Ishikawa (cell line): ENCODE data around the gene ASPSCR1.
A peak's percentile ranks its signal among the peaks of the same experiment; 100 is the strongest.

Experiments
- CEBPB ChIP-seq: IDR thresholded peaks from 2 replicates; pipeline ENCODE4 v1.6.1; 2012
- CREB1 ChIP-seq: IDR thresholded peaks from 2 replicates; pipeline ENCODE4 v1.6.1; 2012; ENCODE audit warnings: low read depth
- EGR1 ChIP-seq: IDR thresholded peaks from 2 replicates; pipeline ENCODE4 v1.6.1; 2012
- EP300 ChIP-seq: IDR thresholded peaks from 2 replicates; pipeline ENCODE4 v1.6.1; 2012; ENCODE audit warnings: borderline replicate concordance
- FOXM1 ChIP-seq: IDR thresholded peaks from 2 replicates; pipeline ENCODE4 v1.6.1; 2012; ENCODE audit warnings: low read depth, borderline replicate concordance
- MAX ChIP-seq: IDR thresholded peaks from 2 replicates; pipeline ENCODE4 v1.6.1; 2012
- NFIC ChIP-seq: IDR thresholded peaks from 2 replicates; pipeline ENCODE4 v1.6.1; 2012
- RAD21 ChIP-seq: IDR thresholded peaks from 2 replicates; pipeline ENCODE4 v1.6.1; 2012; ENCODE audit warnings: low read depth
- REST ChIP-seq: IDR thresholded peaks from 2 replicates; pipeline ENCODE4 v1.6.1; 2012; ENCODE audit warnings: low read depth, mild to moderate bottlenecking
- TAF1 ChIP-seq: IDR thresholded peaks from 2 replicates; pipeline ENCODE4 v1.6.1; 2012; ENCODE audit warnings: low read depth, mild to moderate bottlenecking
- TCF12 ChIP-seq: IDR thresholded peaks from 2 replicates; pipeline ENCODE4 v1.6.1; 2012; ENCODE audit warnings: low read depth
- TEAD4 ChIP-seq: IDR thresholded peaks from 2 replicates; pipeline ENCODE4 v1.6.1; 2012
- USF1 ChIP-seq: IDR thresholded peaks from 2 replicates; pipeline ENCODE4 v1.6.1; 2012
- YY1 ChIP-seq: IDR thresholded peaks from 2 replicates; pipeline ENCODE4 v1.6.1; 2012; ENCODE audit warnings: low read depth
- ZBTB7A ChIP-seq: IDR thresholded peaks from 2 replicates; pipeline ENCODE4 v1.6.1; 2012; ENCODE audit warnings: low read depth

Gene ASPSCR1

GRCh38 chr17:82003411-82004381 lies 26.3 kb downstream of the ASPSCR1 start:
- peak; percentile 79 for TF ChIP-seq NFIC
- TF ChIP-seq CREB1 = no peak
- no peak for TF ChIP-seq ZBTB7A
- TF ChIP-seq CEBPB = no peak
- TF ChIP-seq USF1 = peak; percentile 77
- TF ChIP-seq REST = 0 out of 2 replicates have a peak, but pooled peaks have one; percentile 35
- TF ChIP-seq RAD21 = no peak
- no peak; the same call in 1 of the 2 replicates for TF ChIP-seq TEAD4
- TF ChIP-seq EGR1 = peak; percentile 92
- 0 out of 2 replicates have a peak, but pooled peaks have one; percentile 30 for TF ChIP-seq TAF1
- TF ChIP-seq EP300 = peak; percentile 26; the same call in 1 of the 2 replicates
- TF ChIP-seq FOXM1 = no peak
- TF ChIP-seq TCF12 = peak; percentile 84
- TF ChIP-seq MAX = peak; percentile 99
- 0 out of 2 replicates have a peak, but pooled peaks have one; percentile 41 for TF ChIP-seq YY1

- TF ChIP-seq EGR1 (no peak), EP300 (no peak), REST (no peak), YY1 (no peak), CREB1 (no peak), NFIC (no peak), TAF1 (no peak), CEBPB (no peak), USF1 (no peak), TEAD4 (no peak), RAD21 (no peak), FOXM1 (no peak), TCF12 (no peak), MAX (no peak), ZBTB7A (no peak)
Observed at GRCh38 chr17:82004517-82005455, 27.4 kb downstream of the ASPSCR1 start.

- no peak for TF ChIP-seq FOXM1
- no peak for TF ChIP-seq REST
- TF ChIP-seq MAX = no peak
- no peak for TF ChIP-seq CEBPB
- TF ChIP-seq EGR1 = no peak
Observed at GRCh38 chr17:82005701-82006348, 28.4 kb downstream of the ASPSCR1 start.
